ENCODE data around the gene RAP2A.

GRCh38 chr13:97394542-97394941 lies 39.4 kb upstream of the RAP2A start:
- TF ChIP-seq CTCF (conservative IDR thresholded peaks at IDR 0.05; ENCODE audit: low read depth, low read length) (no peak), EZH2 (IDR thresholded peaks at IDR 0.05; ENCODE audit: low read length, unreplicated experiment) (no peak)
